ENCODE measurements around the gene ZSWIM1. TPM values are rescaled to one million over a fixed set of nuclear protein-coding genes. Genes with fewer than 3 reads are reported as not detected.

The ZSWIM1 gene
- total and polyA plus RNA-seq, 7 donors: 3.6 to 9.4 (median 6.5) TPM

GRCh38 chr20:45874576-45874975 lies 6.5 kb upstream of the ZSWIM1 start:
- Histone ChIP-seq H3K4me1 (no peaks in the 10 kb centered on the region), H3K27me3 (no peaks in the 10 kb centered on the region), H3K27ac (no peak overlapping the region), H3K9me3 (no peaks in the 10 kb centered on the region), H3K4me3 (no peak overlapping the region), H3K36me3 (peaks cover 0 to 24% (median 4%) of the 10 kb centered on the region in 4 donors)
- TF ChIP-seq EP300 (IDR thresholded peaks at IDR 0.05): no peak
- no peak for TF ChIP-seq CTCF (IDR thresholded peaks at IDR 0.05)
- TF ChIP-seq POLR2AphosphoS5 (IDR thresholded peaks at IDR 0.05): no peak
- TF ChIP-seq POLR2A (IDR thresholded peaks at IDR 0.05): no peak
- 83 to 90% methylated on average over 4 of the region's 4 CpGs for WGBS, 2 donors
- no peak for DNase-seq
- intact Hi-C loops (cut with DNase I): no loop called here

GRCh38 chr20:45878076-45878761 lies 2.8 kb upstream of the ZSWIM1 start:
- peaks cover 0 to 15% (median 10%) of the 10 kb centered on the region in 4 donors for H3K4me1 ChIP-seq
- DNase-seq: no peak
- peaks cover 1 to 32% (median 10%) of the 10 kb centered on the region in 4 donors for H3K36me3 ChIP-seq
- no peak overlapping the region for H3K4me3 ChIP-seq
- H3K27me3 ChIP-seq: no peaks in the 10 kb centered on the region
- peak overlapping the region in 1 of 4 donors; percentile 10 for H3K27ac ChIP-seq
- no peaks in the 10 kb centered on the region for H3K9me3 ChIP-seq
- WGBS, 2 donors: 91 to 93% methylated on average over 13 of the region's 13 CpGs
- intact Hi-C loops (cut with DNase I): no loop called here
- TF ChIP-seq POLR2AphosphoS5 (IDR thresholded peaks at IDR 0.05): no peak

GRCh38 chr20:45882469-45883099 lies 1.6 kb downstream of the ZSWIM1 start:
- H3K4me3 ChIP-seq: no peak overlapping the region
- H3K36me3 ChIP-seq: peaks cover 6 to 62% (median 16%) of the 10 kb centered on the region in 4 donors
- 76 to 84% methylated on average over 4 of the region's 4 CpGs for WGBS, 2 donors
- H3K27me3 ChIP-seq: no peaks in the 10 kb centered on the region
- intact Hi-C loops (cut with DNase I): no loop called here
- H3K4me1 ChIP-seq: peaks cover 0 to 20% (median 12%) of the 10 kb centered on the region in 4 donors
- H3K9me3 ChIP-seq: no peaks in the 10 kb centered on the region
- no peak for DNase-seq
- no peak overlapping the region for H3K27ac ChIP-seq
- TF ChIP-seq CTCF (IDR thresholded peaks at IDR 0.05) (no peak), POLR2A (IDR thresholded peaks at IDR 0.05) (no peak), POLR2AphosphoS5 (IDR thresholded peaks at IDR 0.05) (no peak), EP300 (IDR thresholded peaks at IDR 0.05) (no peak)

DNA sequence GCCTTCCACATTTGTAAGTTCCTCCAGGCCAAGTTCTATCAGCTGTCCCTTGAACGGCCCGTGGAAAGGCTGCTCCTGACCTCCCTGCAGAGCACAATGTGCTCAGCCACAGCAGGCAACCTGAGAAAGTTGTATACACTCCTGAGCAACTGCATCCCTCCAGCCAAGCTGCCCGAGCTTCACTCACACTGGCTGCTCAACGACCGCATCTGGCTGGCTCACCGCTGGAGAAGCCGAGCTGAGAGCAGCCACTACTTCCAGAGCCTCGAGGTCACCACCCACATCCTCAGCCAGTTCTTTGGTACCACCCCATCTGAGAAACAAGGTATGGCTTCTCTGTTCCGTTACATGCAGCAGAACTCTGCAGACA lies 2.1 kb downstream of the ZSWIM1 start:
- 82 to 89% methylated on average over 9 of the region's 9 CpGs for WGBS, 2 donors
- DNase-seq: no peak
- no peaks in the 10 kb centered on the region for H3K27me3 ChIP-seq
- no peaks in the 10 kb centered on the region for H3K9me3 ChIP-seq
- no peak overlapping the region for H3K4me3 ChIP-seq
- intact Hi-C loops (cut with DNase I): no loop called here
- no peak overlapping the region for H3K27ac ChIP-seq
- peaks cover 0 to 20% (median 12%) of the 10 kb centered on the region in 4 donors for H3K4me1 ChIP-seq
- peaks cover 6 to 57% (median 14%) of the 10 kb centered on the region in 4 donors for H3K36me3 ChIP-seq
- no peak for TF ChIP-seq POLR2AphosphoS5 (IDR thresholded peaks at IDR 0.05)
- no peak for TF ChIP-seq POLR2A (IDR thresholded peaks at IDR 0.05)
- no peak for TF ChIP-seq CTCF (IDR thresholded peaks at IDR 0.05)
- TF ChIP-seq EP300 (IDR thresholded peaks at IDR 0.05): no peak

DNA sequence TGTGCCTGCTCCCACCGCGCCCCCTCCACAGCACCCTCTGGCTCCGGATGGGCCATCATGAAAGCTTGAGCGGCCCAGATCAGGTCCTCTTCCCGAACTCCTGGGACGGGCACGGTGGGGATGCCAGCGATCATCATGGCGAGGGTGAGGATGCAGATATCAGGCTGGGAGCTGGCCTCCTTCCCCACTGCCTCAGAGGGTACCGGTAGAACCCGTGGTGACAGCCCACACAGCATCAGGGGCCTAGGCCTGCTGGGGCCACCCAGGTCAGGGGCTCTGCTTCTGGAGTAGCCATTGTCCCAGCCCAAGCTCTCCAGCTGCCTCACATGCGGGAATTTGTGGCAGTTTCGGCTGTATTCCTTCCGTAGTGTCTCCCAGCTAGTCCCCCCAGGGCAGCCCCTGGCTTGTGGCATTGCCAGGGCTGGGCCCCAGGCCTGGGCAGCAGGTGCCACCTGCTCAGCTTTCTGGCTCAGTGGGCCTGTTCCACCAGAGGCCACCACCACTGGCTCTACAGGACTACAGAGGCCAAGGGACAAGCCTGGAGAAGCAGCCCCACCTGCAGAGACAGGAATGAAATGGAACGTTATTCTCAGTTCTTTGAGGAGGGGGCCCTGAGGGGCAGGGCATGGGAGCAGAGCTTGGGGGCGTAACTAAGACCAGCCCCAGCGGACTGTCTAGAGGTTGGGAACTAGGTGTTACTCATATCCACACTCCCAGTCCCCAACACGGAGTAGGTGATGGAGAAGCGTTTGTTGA lies 5.7 kb downstream of the ZSWIM1 start:
- intact Hi-C loops (cut with DNase I): no loop called here
- no peak overlapping the region for H3K27ac ChIP-seq
- H3K4me3 ChIP-seq: no peak overlapping the region
- H3K27me3 ChIP-seq: no peaks in the 10 kb centered on the region
- TF ChIP-seq EP300 (IDR thresholded peaks at IDR 0.05): no peak
- peaks cover 0 to 33% (median 27%) of the 10 kb centered on the region in 4 donors for H3K4me1 ChIP-seq
- no peak for DNase-seq
- peaks cover 6 to 50% (median 12%) of the 10 kb centered on the region in 4 donors for H3K36me3 ChIP-seq
- H3K9me3 ChIP-seq: no peaks in the 10 kb centered on the region
- WGBS, 2 donors: 93 to 94% methylated on average over 19 of the region's 19 CpGs

All from sigmoid colon (tissue), 7 donors.